H4 (cell line): ENCODE results near the gene IGSF9. TPM values are rescaled to one million over a fixed set of nuclear protein-coding genes. Genes with fewer than 3 reads are reported as not detected.
"Not testable (repeated sequence)": the region's sequence is repeated elsewhere in the genome, so short reads cannot be mapped to it uniquely, and the experiment has no call there.

Source experiments
- DNase-seq: peaks from one replicate; pipeline ENCODE4 v3.0.0-alpha.2; 2015; ENCODE audit warnings: low spot score
- total RNA-seq: library from RNA; depleted of rRNA; stranded (reverse); fragments of >200 nt; shearing (Covaris generic); gene quantifications from 2 replicates; pipeline ENCODE4 v1.2.3, GENCODE V29; 2014

IGSF9 gene
- total RNA-seq, 1 experiment from 2014 or later = 0.52 TPM

DNA sequence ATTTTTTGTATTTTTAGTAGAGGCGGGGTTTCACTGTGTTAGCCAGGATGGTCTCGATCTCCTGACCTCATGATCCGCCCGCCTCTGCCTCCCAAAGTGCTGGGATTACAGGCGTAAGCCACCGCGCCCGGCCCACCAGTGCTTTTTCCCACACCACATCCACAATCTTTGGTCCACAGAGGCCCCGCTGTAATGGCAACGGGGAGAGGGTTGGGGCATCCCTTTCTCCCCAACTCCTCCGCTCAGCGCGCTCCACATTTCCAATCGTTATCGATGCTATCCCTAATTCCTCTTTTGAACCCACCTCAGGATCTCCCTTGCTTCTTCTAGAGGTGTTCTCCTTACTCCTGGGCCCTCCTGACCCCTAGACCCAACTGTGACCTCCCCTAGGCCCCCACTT, 45.8 kb downstream of the IGSF9 start:
- DNase-seq = not testable (repeated sequence)

DNA sequence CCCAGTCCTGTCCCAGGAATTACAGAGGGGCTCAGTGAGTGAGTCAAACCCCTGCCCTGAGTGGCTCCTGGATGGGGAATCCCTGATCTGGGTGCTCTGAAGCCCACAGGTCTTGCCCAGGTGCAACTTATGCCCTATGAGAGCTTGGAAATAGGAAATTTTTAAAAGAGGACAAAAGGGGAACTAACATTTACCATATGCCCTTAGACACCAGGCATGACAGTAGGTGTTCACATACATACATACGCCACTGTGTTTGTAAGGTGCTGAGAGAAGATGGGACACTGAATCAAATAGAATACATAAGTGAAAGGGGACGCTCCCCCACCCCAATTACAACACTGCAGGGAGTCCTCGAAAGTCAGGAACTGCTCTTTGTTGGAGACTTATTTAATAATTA, 46.9 kb downstream of the IGSF9 start:
- no peak for DNase-seq

DNA sequence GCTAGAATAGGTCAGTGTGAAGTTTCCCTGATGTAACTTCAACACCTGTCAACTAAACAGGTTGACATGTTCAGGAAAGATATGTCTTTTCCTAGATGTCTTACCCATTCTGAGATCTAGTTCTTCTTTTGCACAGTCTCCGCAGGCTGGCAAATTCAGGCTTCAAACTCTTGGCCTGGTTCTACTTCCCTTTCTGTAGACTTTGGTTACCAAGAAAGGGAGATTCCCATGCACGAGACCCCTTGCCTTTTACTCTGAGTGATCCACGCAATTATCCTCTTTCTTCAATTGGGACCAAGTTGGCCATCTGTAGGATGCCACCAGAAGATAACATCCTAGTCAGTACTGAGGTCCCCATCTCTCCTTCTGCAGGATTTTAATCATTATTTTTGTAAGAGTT, 47.5 kb downstream of the IGSF9 start:
- DNase-seq = no peak

DNA sequence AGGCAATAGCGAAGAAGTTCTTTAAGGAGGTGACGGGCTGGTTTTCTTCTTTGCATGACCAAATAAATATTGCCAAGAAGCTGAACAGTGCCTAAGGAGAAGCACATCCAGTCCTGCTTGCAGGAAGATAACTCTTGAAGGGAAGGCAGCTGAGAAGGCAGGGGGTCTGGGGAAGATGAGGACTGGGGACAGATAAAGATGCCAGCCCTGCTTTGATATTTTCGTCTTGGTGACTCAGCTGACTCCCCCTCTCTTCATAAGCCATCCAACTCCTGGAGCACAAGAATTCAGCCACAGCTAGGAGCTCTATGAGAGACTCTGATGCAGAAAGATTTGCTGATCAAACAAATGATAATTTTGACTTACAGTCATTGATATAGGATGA, 48.9 kb downstream of the IGSF9 start:
- no peak for DNase-seq

DNA sequence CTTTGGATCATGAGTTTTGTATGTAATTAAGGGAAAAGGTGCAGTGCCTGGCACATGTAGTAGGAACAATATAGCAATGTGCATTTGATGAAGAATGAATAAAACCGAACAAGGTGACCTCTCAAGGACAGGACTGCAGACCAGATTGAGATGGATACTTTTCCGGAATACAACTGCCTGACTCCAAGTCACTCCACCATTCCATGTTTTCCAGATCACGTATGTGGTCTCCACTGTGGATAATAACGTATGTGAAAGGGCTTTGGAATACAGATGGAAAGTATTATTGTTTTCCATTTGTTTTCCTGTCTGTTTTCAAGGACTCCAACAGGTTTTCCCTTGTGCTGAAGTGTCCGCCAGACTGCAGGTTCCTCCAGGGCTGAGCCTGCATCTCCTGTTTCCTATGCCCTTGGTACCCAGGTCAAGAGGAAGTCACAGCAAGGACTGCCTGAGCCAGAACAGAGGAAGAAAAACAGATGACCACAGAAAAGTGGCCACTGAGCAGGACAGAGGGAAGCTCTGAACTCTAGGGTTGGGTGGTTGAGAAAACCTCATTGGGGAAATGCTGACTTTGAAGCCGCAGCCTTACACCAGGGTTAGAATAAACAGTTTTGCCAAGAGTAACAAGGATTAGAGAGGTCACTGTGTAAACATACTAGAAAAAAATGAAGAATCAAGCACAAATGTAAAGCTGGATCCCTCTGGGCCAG, 49.4 kb downstream of the IGSF9 start:
- no peak for DNase-seq

DNA sequence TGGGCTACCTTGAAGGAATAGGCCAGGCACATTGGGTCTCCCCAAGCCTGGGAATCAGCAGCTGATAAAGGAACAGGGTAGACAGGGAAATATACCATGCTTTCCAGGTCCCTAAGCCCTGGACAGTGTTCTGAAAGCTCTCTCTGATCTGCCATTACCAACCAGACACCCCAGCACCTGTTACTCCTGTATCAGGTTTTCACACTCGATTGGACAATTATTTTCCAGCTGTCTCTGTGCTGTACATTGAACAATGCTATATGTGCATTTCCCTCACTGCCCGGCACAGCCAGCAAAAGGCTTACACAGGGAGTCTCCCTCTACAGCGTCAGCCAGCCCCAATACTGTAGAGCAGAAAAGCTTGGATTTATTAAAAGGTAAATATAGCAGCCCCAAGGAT, 50.1 kb downstream of the IGSF9 start:
- no peak for DNase-seq

DNA sequence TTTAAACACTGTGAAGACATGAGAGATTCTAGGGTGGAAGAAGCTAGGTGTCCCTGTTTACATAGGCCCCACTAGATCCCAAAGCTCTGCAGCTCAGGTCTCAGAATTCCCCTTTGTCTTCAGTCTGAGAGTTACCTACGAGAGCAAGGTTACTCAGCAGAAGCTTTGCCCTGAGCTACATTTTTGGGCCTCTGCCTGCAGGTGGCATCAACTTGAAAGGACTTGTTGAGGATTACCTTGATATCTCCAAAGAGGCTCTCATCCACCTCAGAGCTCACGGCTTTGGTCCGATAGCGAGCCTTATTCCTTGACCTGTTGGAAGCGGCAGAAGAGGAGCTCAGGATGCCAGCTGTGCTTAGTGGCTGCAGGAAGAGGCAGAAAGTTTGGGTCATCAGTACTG, 52.5 kb downstream of the IGSF9 start:
- DNase-seq = no peak

- peak; percentile 89 for DNase-seq
Measured at GRCh38 chr1:159891275-159892157, 53.9 kb downstream of the IGSF9 start.

DNA sequence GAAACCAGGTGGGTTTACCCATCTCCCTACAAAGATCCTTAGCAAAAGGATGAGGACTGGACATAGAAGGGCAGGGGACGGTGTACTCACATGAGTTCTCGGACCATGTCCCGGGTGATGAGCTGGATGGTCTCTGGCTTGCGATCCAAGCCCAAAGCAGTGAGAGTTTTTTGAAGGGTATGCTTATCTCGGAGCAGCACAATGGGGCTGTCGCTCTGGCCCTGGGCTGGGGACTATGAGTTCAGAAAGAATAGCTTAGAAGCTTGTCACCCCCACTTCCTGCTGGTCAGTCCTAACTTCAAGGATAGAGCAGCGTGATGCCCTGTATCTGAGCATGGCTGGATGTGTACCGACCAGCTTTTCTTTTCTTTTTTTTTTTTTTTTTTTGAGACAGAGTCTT, 55.0 kb downstream of the IGSF9 start:
- no peak for DNase-seq

GRCh38 chr1:159889821-159890252, 55.6 kb downstream of the IGSF9 start:
- DNase-seq = peak; percentile 92

GRCh38 chr1:159889202-159889601, 56.2 kb downstream of the IGSF9 start:
- no peak for DNase-seq

DNA sequence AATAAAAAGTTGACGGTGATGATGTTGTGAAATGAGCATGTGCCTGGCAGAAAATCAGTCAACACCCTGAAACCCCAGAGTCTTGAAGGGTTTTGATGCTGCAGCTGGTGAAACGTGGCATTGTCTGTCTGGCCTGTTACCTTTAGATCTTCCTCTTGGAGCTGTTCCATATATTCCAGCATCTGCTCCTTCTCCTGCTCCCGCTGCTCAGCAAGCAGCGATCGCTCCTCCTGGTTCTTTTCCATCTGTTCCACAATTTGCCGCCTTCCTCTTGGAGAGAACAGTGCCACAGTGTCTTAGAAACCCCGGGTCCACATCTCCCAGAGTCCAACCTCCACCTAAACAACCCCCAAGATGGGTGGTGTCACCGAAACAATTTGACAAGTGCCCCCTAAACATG, 61.1 kb downstream of the IGSF9 start:
- no peak for DNase-seq

DNA sequence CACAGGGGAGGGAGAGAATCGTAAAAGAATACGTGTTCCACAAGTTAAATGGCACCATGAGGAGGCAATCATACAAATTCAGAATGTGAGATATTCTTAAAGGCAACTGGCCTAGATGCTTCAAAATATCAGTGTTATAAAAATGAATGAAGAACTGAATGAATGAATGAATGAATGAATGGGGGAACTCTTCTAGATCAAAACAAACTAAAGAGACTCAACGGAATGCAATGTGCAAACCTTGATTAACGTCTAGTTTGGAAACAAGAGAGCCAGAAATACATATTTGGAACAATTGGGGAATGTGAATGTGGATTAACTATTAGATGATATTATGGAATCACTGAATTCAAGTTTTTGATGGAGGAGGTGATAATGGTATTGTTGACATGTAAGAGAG, 62.3 kb downstream of the IGSF9 start:
- DNase-seq = no peak

- peak; percentile 50 for DNase-seq
Measured at GRCh38 chr1:159882527-159882862, 62.9 kb downstream of the IGSF9 start.

- DNase-seq = peak; percentile 93
Measured at GRCh38 chr1:159881622-159882526, 63.5 kb downstream of the IGSF9 start.

DNA sequence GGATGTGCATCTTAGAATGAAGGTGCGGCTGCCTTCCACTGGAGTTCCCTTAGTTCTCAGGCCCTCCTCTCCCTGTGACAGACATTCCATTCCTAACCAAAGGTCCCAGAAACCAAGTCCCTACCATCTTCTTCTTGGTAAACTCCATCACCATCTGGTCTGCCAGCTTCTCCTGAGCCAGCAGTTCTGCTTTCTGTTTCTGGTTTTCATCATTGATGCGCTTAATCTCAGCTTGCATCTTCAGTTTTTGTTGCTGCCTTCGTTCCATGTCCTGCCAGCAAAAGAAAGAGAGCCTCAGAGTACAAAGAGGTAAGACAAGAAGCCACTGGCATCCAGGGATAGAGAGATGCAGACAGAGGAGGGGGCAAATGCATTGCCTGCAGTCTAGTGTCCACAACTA, 65.0 kb downstream of the IGSF9 start:
- no peak for DNase-seq

DNA sequence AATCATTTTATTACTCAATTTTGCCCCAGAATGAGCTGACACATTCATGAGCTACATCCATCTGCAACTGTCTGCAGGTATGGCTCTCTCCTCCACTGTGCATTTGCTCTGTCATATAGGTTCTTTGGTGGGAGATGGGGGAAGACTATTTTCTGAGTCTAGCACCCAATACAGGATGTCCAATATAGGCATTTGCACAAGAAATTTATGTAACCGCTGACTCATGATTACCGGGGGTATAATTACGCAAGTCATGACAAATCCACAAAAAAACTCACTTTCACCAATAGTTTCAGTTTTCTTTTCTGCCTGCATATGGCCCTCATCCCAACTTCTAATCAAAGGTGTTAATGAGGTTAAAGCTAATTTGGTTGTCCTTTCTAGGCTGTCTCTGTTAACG, 65.4 kb downstream of the IGSF9 start:
- peak; percentile 58 for DNase-seq

GRCh38 chr1:159879136-159879535, 66.3 kb downstream of the IGSF9 start:
- DNase-seq = no peak

GRCh38 chr1:159877695-159878444, 67.5 kb downstream of the IGSF9 start:
- no peak for DNase-seq
